GM12801 (cell line): ENCODE measurements around the gene STX3.

Experiments
- CTCF ChIP-seq: IDR thresholded peaks from one replicate; pipeline ENCODE4 v1.5.1; 2011; ENCODE audit warnings: control low read depth; ENCODE audit not compliant: insufficient read length; ENCODE audit errors: extremely low read depth

STX3 gene

DNA sequence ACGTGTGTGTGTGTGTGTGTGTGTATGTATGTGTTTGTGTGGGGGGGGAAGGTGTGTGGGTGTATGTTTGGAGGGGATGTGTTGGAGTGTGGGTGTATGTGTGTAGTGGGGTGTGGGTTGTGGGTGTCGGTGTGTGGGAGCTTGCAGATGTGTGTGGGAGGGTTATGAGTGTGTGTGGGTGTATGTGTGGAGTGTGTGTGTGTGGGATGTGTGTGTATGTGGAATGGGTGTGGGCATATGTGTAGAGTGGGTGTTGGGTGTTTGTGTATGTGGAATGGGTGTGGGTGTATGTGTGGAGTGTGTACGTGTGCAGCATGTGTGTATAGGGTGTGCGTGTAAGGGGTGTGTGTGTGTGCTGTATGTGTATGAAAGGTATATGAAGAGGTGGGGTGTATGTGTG lies 14.7 kb downstream of the STX3 start:
- TF ChIP-seq CTCF, result no peak

DNA sequence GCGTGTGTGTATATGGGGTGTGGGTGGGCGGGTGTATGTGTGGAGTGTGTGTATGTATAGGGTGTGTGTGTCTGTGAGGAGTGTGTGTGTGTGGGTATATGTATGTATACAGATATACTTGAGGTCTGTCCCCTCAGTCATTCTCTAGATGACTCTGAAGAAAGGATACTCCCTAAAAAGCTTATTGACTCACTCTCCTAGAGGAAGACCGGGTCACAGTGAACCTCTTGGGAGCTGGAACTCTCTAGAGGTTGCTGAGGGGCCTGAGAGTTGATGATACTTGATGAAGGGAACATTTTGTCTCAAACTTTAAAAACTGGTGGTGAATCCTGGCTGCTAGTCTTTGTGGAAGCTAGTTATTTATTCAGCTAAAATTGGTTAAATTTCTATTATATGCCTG lies 15.1 kb downstream of the STX3 start:
- no peak for TF ChIP-seq CTCF

GRCh38 chr11:59770869-59771268 lies 15.7 kb downstream of the STX3 start:
- no peak for TF ChIP-seq CTCF

DNA sequence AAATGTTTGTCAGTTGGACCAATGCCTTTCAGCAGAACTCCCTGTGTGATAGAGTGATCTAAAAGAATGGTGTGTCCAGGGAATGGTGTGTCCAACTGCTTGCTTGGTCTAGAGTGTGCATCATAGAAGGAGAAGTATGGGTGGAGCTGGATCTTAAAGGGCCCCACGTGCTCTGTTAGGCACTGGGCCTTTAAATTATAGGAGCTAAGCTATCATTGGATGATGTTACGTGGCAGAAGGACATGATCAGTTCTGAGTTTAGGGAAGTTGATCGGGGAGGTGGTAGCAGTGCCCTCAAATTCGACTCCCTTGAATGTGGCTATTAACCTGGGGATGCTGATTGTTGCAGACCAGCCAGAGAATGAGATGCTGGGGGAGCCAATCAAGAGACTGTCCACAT lies 16.4 kb downstream of the STX3 start:
- no peak for TF ChIP-seq CTCF

DNA sequence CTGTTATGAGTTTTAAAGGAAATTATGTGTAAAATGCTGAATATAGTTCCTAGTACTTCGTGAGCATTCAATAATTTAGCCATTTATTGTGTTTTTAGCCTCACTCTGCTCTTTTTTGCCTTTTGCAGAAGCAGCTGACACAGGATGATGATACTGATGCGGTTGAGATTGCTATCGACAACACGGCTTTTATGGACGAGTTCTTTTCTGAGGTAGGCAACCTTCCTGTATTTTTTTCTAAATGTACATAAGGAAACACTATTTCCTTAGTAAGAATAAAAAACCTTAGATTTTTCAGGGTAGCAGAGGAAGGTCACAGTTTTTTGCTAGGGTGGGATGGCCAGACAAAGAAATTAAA lies 17.9 kb downstream of the STX3 start:
- TF ChIP-seq CTCF, result no peak

- no peak for TF ChIP-seq CTCF
Observed at GRCh38 chr11:59776210-59777066, 21.3 kb downstream of the STX3 start.

GRCh38 chr11:59777104-59777503 lies 21.9 kb downstream of the STX3 start:
- TF ChIP-seq CTCF, result no peak
